Stimulated activated CD4-positive, alpha-beta T cell treated with anti-CD3 and anti-CD28 coated beads, Interleukin-15, amount 100 ng/mL, for 1 hour (primary cell): ENCODE data around the gene STXBP6.
"Not testable (repeated sequence)": the region's sequence is repeated elsewhere in the genome, so short reads cannot be mapped to it uniquely, and the experiment has no call there.

Experiments used
- DNase-seq, 2 donors: peaks; one replicate each; pipeline ENCODE4 v3.0.0-alpha.2; 2020; ENCODE audit warnings: low read depth in 1 of 2, low spot score in 1 of 2

Gene STXBP6

DNA sequence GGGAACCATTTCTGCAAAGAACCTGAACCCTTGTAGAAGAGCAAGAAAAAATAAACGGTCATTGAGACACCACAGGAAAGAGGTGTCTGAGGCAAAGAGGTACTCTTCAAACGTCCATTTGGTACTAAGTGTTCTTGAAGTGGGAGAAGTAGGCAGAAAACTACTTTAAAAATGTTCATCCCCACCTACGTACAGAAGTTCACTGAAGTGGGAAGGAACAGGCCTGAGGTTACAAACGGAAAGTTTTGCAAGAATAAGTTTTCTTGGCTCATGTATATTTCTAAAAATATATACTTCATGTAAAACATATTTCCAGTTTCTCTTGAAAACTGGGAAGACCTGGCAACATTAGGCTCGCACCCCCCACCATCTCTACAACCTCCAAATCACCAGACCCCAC is 61.2 kb downstream of the STXBP6 start:
- DNase-seq: no peak

DNA sequence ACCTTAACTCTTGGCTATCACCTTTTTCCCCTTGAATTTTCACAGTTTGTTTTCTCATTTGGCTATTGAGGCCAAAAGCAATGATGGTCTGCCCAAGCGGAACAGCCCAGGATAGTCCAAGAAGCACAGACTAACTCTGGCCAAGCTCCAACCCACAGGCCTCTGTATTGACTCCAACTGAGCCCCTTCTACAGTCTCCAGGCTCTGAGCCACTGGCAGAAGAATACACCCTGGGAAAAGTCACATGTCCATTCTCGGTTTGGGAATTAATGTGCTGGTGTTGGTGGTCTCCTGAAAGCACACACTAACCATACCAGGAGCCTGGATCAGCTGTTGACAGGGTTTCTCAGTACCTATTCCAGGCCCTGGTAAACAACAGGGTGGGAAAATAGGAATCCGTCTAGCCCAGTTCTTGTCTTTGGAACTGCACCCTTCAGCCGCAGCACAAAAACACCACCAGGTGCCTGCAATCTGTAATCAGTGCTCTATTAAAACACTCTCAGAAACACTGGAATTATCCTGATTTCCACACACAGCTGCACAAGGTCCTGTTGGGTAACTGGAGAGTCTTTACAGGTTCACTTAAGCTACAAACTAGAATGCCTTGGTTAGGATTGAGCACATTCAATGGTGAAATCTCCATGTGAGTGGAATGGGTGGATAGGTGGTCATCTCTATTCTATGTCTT is 63.6 kb downstream of the STXBP6 start:
- no peak for DNase-seq

DNA sequence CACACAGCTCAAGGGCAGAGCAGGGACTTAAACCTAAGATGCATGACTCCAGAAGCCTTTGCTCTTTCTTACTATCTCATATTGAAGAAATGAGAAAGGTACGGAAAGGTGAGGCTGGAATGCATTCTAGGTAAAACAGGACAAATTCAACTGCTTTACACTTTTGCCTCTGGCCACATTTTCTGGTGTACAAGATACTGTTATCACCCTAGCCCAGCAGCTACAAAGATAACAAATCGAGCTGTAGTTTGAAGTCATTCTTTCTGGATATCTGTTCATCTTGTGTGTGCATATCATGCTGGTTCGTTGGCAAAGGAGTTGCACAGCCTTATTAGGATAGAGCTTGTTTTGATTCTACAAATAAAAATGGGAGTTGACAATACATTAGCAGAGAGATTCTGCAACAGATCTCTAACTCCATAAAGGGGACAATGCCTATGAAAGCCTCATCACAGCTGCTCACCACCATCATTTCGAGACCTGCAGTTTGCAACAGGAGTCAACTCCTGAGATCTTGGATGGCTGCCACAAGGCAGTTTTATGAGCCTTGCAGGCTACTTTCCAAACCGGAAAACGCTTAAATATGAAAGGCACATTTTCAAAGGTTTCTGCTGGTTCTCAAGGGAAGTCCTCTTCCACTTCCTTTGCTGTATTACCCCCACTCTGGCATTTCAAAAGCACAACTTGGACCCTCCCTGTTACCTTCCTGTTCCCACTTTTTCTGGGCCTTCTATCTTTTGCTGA is 64.9 kb downstream of the STXBP6 start:
- no peak for DNase-seq

DNA sequence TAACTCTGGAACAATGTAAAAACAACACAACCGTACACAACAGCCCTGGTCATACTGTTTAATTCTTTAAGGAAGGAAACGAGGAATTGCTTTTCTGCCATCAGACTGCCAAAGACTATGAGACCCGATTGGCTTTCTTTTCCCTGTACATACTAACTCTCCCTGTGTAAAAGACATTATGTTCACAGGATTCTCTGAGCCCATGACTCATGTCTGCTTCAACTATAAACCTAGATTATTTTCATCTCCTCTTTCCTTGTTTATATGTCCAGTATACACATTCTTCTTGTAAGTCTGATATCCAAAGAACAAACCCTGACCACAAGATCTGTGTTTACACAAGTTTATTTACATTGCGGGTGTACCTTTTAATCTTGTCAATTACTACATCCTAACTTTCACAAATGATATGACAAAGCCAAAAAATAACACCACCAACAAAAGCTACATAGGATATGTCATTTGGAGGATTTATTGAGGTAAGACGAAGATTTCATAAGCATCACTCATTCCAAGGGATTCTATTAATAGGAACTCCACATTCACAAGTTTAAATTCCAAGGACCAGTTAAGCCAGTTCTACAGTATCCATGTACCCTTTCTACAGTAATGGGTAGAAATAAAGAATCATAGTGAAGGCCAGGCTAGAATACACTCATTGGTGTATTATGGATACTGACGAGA is 67.3 kb downstream of the STXBP6 start:
- no peak for DNase-seq

DNA sequence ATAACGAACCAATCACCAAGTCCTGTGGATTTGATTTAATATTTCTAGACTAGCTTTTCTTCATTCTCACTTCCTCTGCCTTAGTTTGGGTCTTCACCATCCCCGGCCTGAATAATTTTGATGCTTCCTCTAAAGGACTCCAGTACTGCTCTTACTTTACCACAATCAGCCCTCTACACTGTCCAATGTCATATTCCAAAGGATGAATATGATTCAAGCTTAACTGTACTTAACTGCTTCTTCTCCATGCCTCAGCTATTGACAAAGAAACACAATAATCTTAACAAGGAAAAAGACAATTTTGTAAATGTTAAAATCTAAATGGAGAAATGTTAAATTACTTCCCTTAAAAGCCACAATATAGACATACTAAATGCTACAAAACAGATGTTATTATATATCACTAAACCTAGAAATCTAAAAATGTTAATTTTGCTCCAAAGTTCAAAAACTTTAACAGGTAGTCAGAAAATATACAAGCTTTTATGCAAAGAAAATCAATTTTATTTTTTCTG is 70.2 kb downstream of the STXBP6 start:
- DNase-seq: no peak

DNA sequence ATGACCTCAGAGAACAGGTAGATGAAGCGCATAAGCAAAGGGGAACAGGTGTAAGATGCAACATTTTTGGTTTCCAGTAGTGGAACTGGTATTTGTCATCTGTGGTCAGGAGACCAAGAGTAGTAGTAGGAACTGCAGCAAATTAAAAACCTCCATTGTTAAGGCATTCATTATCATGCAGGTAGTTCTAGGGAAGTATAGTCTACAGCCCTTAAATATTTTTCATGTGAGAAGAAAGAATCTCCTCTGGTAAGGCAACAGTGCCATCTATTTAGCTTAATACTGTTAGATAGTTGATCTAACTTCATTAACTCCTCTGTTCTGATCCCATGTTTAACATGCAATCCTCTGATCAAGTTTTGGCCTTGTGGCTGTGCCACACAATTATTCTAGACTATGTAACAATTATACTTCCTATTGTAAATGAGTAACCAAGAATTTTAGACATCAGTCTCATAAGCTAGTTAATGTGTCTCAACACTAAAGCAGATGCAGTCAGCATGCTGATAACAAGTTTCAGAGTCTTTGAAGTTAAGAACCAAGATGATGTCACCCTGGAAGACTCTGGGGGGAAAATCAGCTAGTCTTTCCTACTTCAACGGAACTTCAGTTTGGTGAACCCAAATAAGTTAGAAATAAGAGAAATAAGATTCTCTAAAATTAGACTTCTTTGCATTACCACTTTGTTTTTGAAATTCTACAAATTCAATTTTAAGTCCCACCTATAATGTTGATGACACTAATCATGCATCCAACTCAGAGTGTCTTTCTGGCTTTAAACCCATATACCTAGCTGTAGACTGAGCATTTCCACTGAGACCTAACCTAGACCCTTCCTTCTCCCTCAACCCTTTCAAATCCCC is 70.9 kb downstream of the STXBP6 start:
- DNase-seq: no peak

DNA sequence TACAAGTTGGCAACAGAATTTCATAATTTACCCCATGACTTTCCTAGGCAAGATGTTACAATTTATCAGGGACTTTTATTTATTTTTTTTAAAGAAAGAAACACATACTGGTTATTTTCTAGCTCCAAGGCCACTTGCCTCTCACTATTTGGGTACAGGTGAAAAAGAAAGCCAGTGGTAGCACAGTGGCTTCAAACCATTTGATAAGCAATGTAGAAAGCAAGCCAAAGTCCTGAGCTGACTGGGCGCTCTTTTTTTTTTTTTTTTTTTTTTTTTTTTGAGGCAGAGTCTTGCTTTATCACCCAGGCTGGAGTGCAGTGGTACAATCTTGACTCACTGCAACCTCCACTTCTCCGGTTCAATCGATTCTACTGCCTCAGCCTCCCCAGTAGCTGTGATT is 73.3 kb downstream of the STXBP6 start:
- no peak for DNase-seq

DNA sequence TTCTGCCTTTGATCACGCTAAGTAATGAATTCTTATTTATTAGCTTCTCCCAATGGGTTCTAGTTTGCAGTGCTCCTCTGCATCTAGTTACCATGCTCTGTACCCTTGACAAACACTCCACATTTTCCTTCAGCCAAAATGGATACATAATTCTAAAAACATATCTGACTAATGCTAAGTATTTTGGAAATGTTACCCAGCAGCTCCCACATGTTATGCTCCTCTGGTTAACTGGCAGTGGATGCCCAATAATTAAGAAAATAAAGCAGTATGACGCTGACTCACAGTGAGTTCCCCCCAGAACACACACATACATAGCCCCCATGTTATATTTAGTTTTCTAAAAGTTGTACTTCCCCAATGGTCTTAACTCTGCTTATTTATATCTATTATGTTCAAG is 74.6 kb downstream of the STXBP6 start:
- no peak for DNase-seq

DNA sequence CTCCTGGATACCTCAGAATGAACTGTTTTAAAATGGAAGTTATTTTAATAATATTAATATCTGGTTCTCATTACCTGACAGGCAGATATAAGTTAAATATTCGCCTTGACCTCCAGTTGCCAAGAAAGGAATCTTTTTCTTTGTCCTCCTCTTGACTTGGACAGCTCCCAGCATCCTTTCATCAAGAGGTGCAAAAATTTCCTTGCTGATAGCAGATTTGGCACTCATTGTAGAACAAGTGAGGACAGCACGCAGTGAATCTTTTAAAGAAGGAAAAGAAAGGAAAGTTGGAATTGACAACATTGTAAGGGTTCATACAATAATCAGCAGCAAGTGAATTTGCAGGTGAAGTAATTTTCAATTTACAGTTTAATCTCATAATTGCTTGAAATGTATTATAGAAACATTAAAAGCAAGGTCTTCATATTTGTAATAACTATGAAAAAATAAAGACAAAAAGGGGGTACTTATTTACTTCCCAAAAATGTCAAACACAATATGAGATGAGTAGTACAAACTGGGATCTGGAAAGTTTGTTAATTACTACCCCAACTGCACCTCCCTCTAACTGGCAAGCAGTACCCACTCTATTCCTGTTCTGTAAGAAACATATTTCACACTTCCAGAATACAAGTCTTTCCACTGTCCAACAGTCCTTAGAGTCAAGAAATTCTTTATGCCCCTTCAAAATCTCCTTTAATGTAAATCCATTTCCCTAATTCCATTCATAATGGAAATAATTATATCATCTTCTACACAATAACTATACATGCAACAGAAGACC is 75.2 kb downstream of the STXBP6 start:
- no peak for DNase-seq

DNA sequence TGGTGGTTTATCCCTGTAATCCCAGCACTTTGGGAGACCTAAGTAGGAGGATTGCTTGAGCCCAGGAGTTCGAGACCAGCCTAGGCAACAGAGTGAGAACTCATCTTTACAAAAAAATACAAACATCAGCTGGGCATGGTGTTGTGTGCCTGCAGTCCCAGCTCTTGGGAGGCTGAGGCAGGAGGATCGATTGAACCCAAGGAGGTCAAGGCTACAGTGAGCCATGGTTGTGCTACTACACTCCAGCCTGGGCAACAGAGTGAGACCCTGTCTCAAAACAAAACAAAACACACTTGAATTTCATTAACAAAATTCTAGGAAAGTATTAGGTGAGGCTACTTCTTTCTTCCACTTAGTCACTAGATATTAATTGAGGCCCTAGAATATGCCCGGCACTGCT is 77.1 kb downstream of the STXBP6 start:
- DNase-seq: no peak

DNA sequence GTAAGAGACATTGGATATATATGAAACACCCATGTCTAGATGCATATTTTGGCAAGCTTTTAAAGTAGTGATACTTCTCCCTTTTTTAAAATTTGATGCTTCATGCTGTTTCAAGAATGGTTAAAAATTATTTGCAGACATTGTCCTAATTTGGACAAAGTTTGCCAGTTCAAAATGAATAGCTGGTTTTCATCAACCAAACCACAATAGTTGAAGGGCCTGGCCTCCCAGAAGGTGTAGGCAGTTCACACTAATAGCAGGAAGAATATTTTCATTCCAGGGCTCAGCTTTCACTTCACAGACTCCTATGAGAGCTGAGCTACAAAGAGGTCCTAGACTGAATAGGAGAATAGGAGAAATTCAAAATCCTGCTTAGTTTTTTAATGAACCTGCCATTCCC is 78.7 kb downstream of the STXBP6 start:
- DNase-seq: no peak

DNA sequence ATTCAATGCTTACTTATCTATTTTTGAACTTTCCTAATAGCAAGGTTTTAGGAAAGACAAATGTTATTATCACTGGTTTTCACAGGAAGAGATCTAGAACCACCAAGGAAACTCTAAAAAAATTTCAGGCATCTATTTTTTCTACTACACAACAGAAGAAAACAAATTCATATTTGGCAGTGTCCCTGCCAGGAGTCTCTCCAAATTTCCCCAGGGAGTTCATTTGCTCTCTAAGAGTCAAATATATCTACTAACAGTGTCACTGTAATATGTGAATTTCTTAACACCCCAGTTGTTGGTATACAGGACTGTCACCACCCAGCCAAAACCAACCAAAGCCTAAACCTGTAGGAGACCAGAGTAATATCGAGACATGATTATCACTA is 83.4 kb downstream of the STXBP6 start:
- no peak for DNase-seq

DNA sequence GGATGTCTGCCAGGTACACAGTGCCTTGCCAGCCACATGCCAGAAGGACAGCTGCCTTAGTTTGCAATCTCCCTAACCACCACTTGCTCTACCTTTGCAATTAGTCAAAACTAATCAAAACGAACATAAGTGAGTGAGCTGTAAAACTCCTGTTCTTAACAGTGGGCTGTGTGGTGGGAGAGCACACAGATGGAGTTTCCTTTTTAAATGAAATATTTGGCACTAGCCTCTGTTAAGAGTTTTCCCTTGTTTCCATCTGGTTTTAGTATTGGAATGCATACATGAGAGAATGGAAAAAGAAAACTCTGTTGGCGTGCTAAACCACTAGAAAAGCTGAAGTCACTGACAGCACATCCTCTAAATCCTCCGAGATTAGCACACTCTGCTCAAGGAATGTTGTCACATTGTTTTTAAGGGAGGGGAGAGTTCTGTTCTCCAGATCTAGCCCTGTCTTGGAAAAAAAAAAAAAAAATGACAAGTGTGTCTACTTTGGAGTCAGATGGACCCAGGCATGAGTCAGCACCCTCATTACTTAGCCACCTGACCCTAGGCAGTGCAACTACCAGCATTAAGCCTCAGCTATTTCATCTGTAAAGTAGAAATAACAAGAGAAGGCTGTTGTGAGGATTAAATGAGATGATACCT is 83.9 kb downstream of the STXBP6 start:
- no peak for DNase-seq

DNA sequence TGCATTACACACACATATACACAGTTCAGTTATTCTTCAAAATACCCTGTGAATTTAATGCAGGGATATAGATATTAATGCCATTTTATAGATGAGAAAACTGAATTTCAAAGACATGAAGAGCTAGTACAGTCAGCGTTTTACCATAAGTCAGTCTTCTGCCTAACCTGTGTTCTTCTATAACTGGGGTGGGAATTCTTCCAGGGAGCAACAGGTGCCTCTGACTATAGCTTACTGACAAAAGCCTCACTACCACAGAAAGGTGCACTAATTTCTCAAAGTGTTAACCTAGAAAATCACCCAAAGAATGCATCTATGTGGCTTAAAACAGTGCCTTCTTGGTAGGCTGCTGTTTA is 84.4 kb downstream of the STXBP6 start:
- no peak for DNase-seq

DNA sequence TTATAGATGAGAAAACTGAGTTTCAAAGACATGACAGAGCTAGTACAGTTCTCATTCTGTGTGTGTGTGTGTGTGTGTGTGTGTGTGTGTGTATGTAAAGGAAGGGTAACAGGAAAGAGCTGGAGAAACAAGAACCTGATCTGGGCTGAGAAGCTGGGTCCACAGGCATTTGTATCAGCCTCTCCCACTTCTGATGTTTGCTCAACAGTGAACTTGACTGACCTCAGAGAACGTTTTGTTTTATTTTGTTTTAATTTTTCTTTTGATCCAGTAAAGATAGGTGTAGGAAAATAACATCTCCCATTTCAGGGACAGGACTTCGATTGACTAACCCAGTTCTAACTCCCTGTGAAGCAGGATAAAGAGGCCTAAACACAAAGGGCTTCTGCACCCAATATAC is 85.4 kb downstream of the STXBP6 start:
- DNase-seq: no peak

DNA sequence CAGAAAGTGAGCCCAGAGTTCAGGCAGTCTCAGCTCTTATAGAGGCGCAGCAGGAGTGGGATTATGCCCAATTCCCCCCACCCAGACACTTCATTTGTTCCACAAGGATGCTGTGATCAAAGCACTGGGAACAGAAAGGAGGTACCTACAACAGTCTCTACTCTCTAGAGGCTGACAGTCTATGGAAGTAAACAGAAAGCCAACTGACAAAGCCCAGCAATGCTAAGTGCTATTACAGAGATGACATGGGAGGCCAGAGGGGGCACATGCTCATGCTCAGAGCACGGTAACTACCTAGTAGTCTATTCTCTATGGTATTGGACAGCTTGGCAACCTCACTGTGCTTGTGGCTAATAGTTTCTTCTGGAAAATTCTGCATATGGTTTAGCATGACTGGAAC is 85.9 kb downstream of the STXBP6 start:
- no peak for DNase-seq

DNA sequence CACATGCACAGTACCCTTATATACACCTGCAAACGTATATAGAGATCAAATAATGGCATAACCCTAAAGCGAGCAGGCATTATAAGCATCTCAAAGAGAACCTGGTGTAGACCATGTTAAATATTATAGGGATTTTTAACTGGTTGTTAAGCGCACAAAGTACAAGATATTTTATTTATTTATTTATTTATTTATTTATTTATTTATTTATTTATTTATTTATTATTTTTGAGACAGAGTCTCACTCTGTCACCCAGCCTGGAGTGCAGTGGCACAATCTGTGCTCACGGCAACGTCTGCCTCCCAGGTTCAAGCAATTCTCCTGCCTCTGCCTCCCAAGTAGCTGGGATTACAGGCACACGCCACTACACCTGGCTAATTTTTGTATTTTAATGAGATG is 87.8 kb downstream of the STXBP6 start:
- DNase-seq: not testable (repeated sequence)

DNA sequence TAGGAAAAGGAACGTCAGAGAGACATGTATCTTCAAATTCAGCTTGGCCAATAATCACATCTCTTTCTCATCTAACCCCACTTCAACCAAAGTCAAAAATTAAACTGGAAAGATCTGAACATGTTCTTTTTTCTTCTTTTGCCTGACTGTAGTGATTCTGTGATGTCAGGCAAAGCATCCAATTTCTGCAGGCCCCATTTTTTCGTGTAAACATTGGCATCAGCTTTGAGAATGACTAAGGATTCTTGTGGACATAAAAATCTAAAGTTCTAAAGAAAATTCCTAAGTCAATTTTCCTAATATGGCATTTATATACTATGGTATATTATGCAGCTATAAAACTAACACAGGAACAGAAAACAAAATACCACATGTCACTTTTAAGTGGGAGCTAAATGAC is 89.1 kb downstream of the STXBP6 start:
- no peak for DNase-seq

DNA sequence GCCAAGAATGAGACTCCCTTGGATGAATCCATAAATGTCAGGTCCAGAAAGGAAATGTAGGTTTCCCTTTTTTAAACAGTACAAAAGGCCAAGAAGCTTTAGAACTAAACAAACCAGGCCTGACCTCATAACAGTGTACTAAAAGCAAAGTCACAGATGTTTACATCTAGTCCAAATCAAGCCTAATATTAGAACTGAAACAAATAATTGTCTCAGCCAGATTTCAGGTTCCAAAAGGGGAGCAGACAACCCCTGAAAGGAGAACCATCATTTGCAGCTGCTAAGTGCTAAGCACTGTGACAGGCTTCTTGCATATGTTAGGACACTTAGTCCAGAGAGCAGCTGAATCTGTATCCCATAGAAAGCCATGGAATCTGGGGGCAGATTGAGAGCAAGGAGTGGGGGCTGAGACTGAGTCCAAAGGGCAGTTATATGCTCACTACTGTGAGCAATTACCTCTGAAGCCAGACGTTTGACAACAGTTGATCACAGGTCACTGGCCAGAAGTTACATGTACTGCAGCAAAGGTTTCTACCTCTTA is 90.1 kb downstream of the STXBP6 start:
- no peak for DNase-seq

DNA sequence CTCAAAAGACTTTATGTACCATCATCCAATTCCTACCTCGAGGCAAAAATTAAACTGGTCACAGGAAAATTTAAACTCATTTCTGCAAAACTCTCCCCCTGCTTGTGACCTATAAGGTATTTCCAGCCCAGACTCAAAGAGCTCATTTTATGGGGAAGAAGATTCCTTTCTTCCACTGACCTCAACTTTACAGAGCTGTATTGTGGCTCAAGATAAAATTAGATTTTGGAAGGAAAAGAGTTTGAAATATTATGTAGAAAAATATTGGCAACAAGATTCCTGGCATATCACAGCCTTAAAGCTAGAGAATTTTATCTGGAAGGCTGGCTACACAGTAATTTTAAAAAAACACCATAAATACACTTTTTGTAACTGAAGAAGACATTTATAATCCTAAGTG is 91.7 kb downstream of the STXBP6 start:
- no peak for DNase-seq
